Erythroblast (primary cell): ENCODE results near the gene ADARB1.

Experiments used
- GATA1 ChIP-seq: IDR thresholded peaks from 2 replicates; pipeline ENCODE4 v1.6.1; 2011; ENCODE audit warnings: low read depth, mild to moderate bottlenecking, control low read depth, low read length, moderate library complexity
- POLR2A ChIP-seq: IDR thresholded peaks from 2 replicates; pipeline ENCODE4 v1.6.1; 2011; ENCODE audit warnings: mild to moderate bottlenecking, low read length

GRCh38 chr21:45096217-45096616 lies 21.8 kb downstream of the ADARB1 start:
- TF ChIP-seq POLR2A (no peak), GATA1 (no peak)
